Measurements from ENCODE around the gene SYT8. TPM values are rescaled to one million over a fixed set of nuclear protein-coding genes. Genes with fewer than 3 reads are reported as not detected.

Gene SYT8
- total RNA-seq, 1 experiment from 2014 or later = not detected

DNA sequence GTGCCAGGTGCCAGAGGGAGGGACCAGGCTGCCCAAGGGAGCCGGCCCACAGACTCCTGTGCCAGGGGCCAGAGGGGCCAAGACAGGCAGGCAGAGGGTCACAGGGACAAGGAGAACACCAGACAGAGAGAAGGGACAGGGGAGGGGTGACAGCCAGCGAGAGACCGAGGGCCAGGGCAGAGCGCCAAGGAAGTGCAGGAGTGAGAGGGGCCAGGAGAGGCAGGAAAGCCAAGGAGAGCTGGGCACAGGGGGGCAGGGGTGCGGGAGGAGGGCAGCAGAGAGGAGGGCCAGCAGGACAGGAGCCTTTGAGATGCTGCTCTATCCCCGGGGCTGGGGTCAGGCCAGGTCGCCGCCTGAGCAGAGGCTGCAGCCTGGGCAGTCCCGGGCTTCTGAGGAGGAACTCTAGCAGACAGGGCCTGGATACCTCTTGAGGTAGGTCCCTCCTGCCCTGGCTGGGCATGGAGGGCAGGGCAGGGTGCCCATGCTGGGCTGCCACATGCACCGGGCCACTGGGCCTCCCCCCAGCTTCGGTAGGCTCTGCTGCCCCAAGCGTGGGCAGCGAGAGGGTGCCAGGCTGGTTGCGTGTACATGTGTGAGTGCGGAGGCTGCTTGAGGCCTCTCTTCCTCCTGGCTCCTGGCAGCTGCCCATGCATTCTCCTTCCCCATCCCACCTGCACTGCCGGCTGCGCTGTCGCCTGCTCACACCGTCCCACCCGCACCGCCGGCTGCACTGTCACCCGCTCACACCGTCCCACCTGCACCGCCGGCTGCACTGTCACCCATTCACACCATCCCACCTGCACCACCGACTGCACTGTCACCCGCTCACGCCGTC, 30.3 kb downstream of the SYT8 start:
- Histone ChIP-seq H3K18ac (ENCODE audit: insufficient read length, low read depth, low read length) (no peak overlapping the region), H4K5ac (ENCODE audit: insufficient read length, low read depth, low read length) (no peak overlapping the region), H3K4me1 (ENCODE audit: insufficient read depth, low read length) (peaks cover 3% of the 10 kb centered on the region; the same call in 1 of the 2 replicates), H3K79me2 (ENCODE audit: insufficient read depth, low read length) (no peaks in the 10 kb centered on the region), H2BK15ac (ENCODE audit: low read depth, low read length) (no peak overlapping the region), H3K9ac (ENCODE audit: extremely low read depth, insufficient read length, low read length) (no peak overlapping the region), H3K23ac (ENCODE audit: insufficient read length, low read depth, low read length) (no peak overlapping the region), H3K14ac (ENCODE audit: insufficient read depth, low read length) (no peak overlapping the region; the same call in 1 of the 2 replicates), H2AK5ac (ENCODE audit: insufficient read length, low read length) (no peak overlapping the region), H3K27ac (ENCODE audit: insufficient read length, low read depth, low read length) (no peak overlapping the region), H4K20me1 (ENCODE audit: control insufficient read depth, insufficient read depth, insufficient read length) (no peaks in the 10 kb centered on the region), H3K9me3 (ENCODE audit: control insufficient read depth, low read depth, low read length) (no peaks in the 10 kb centered on the region), H3K4ac (ENCODE audit: low read depth, low read length) (no peak overlapping the region), H3K4me2 (ENCODE audit: insufficient read depth, insufficient read length, low read length) (no peak overlapping the region), H3K56ac (ENCODE audit: insufficient read length, low read depth, low read length) (no peak overlapping the region), H3K23me2 (ENCODE audit: insufficient read length, low read depth, low read length, poor library complexity, severe bottlenecking) (no peaks in the 10 kb centered on the region), H3K79me1 (ENCODE audit: insufficient read depth, low read depth, low read length, poor library complexity, severe bottlenecking) (no peaks in the 10 kb centered on the region), H2BK20ac (ENCODE audit: low read depth, low read length, poor library complexity, severe bottlenecking) (no peak overlapping the region), H3K27me3 (ENCODE audit: insufficient read depth, low read length) (no peaks in the 10 kb centered on the region), H2BK5ac (ENCODE audit: insufficient read length, low read length) (no peak overlapping the region), H3T11ph (ENCODE audit: low read length) (no peak overlapping the region), H2BK120ac (ENCODE audit: low read depth, low read length, poor library complexity, severe bottlenecking) (no peak overlapping the region), H4K91ac (ENCODE audit: insufficient read length, low read depth, low read length) (no peak overlapping the region), H2AFZ (ENCODE audit: low read length) (no peak overlapping the region), H2BK12ac (ENCODE audit: insufficient read length, low read depth, low read length) (no peak overlapping the region), H4K8ac (replicated peaks; ENCODE audit: insufficient read length, low read depth, low read length) (no peak overlapping the region)
- no peak for DNase-seq
- H3K9me3 Mint-ChIP-seq = no peaks in the 10 kb centered on the region; a peak in 1 of 5 replicates
- no CpG with 5 or more reads among the region's 30 CpGs for WGBS (ENCODE audit: extremely low coverage, insufficient read length, low lambda C conversion rate)
- peaks cover 5 to 11% of the 10 kb centered on the region in 2 experiments; a peak in 3 of 4 replicates for H3K4me1 Mint-ChIP-seq
- peaks cover 23% of the 10 kb centered on the region for H3K27me3 Mint-ChIP-seq (ENCODE audit: low read depth)
- TF ChIP-seq, protein P1, sequence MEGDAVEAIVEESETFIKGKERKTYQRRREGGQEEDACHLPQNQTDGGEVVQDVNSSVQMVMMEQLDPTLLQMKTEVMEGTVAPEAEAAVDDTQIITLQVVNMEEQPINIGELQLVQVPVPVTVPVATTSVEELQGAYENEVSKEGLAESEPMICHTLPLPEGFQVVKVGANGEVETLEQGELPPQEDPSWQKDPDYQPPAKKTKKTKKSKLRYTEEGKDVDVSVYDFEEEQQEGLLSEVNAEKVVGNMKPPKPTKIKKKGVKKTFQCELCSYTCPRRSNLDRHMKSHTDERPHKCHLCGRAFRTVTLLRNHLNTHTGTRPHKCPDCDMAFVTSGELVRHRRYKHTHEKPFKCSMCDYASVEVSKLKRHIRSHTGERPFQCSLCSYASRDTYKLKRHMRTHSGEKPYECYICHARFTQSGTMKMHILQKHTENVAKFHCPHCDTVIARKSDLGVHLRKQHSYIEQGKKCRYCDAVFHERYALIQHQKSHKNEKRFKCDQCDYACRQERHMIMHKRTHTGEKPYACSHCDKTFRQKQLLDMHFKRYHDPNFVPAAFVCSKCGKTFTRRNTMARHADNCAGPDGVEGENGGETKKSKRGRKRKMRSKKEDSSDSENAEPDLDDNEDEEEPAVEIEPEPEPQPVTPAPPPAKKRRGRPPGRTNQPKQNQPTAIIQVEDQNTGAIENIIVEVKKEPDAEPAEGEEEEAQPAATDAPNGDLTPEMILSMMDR (conservative IDR thresholded peaks at IDR 0.05) = no peak
- no peak overlapping the region for H3K4me3 Mint-ChIP-seq
- H3K27ac Mint-ChIP-seq = no peak overlapping the region
- no peaks in the 10 kb centered on the region for H3K36me3 Mint-ChIP-seq (ENCODE audit: insufficient read depth in 1 of 3, low read depth in 3 of 3)

Measured in H9 (cell line).